ENCODE data around the gene KRTAP4-11. TPM values are rescaled to one million over a fixed set of nuclear protein-coding genes. Genes with fewer than 3 reads are reported as not detected.
"Not testable (repeated sequence)": the region's sequence is repeated elsewhere in the genome, so short reads cannot be mapped to it uniquely, and the experiment has no call there.

Gene KRTAP4-11
- total and polyA plus RNA-seq, 4 experiments from 2014 or later, result not detected

DNA sequence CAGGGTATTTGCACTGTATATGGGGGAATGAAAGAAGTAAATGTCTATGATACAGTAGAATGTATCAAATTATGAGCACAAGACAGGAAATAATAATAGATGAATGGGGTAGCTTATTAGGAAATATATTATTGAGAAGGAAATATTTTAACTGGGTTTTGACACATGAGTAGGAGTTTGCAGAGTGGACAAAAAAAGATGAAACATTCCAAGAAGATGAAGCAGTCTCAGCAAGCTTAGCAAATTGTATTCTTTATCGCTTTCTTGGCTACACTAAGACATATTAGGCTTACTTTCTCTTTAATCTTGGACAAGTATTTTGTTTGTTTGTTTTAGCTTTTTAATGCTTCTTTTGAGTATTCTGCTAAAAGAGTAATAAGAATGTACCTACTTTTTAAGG, 14.3 kb downstream of the KRTAP4-11 start:
- peaks cover 8 to 19% of the 10 kb centered on the region in 2 donors for H3K27me3 Mint-ChIP-seq
- intact Hi-C loops (cut with micrococcal nuclease), result loop anchor here (5.0 kb wide), 1 partner anchor 218 kb away; no protein-coding TSS in a partner anchor
- no peak overlapping the region for H3K27ac ChIP-seq (ENCODE audit: low read depth, low read length)
- no peaks in the 10 kb centered on the region for H3K9me3 Mint-ChIP-seq
- H3K4me3 Mint-ChIP-seq, result no peak overlapping the region
- H3K27ac Mint-ChIP-seq, result no peak overlapping the region
- DNase-seq, result no peak
- no peak overlapping the region for H3K4me3 ChIP-seq (ENCODE audit: low read length in 2 of 2)
- H3K27me3 ChIP-seq (ENCODE audit: insufficient read depth, low read length), result no peaks in the 10 kb centered on the region
- H3K9me3 ChIP-seq (ENCODE audit: control insufficient read depth in 1 of 2, low read length in 2 of 2), result no peaks in the 10 kb centered on the region
- H3K36me3 ChIP-seq (ENCODE audit: insufficient read depth, low read length), result no peaks in the 10 kb centered on the region
- H3K4me1 Mint-ChIP-seq, result peaks cover 0 to 30% (median 9%) of the 10 kb centered on the region in 4 donors
- no peaks in the 10 kb centered on the region for H3K4me1 ChIP-seq (ENCODE audit: insufficient read depth, low read length)
- POLR2A ChIA-PET (ENCODE audit: partially characterized antibody), result no interaction called here
- CTCF ChIA-PET (ENCODE audit: partially characterized antibody), result no interaction called here
- H3K36me3 Mint-ChIP-seq, result no peaks in the 10 kb centered on the region

DNA sequence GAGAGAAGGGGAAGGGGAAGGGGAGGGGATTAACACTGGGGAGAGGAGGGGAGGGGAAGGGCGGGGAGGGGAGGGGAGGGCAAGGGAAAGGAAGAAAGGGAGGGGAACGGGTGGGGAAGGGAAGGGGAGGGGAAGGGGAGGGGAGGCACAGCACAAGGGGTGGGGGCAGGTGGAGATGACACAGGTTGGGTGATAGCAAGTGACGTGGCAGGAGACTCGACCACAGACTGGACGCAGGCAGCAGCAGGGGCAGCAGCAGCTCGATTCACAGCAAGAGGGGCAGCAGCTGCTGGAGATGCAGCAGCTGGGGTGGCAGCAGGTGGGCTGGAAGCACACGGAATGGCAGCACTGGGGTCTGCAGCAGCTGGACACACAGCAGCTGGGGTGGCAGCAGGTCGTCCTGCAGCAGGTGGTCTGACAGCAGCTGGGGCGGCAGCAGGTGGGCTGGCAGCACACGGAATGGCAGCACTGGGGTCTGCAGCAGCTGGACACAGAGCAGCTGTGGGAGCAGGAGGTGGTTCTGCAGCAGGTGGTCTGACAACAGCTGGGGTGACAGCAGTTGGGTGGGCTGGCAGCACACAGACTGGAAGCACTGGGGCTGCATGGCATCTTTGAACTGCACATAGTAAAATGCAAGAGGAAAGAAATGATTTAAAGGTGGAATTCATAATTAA, 16.4 kb downstream of the KRTAP4-11 start, which contains the start of gene KRTAP4-16:
TSS of gene KRTAP4-16 (minus strand) at position 624 of the 674 bp plus-strand sequence. CDS start at position 624, 0 bp downstream.
- Histone ChIP-seq H3K27me3 (ENCODE audit: insufficient read depth, low read length) (no peaks in the 10 kb centered on the region), H3K27ac (ENCODE audit: low read depth, low read length) (no peak within 1 kb of the TSS), H3K9me3 (ENCODE audit: control insufficient read depth in 1 of 2, low read length in 2 of 2) (no peaks in the 10 kb centered on the region), H3K4me1 (ENCODE audit: insufficient read depth, low read length) (no peaks in the 10 kb centered on the region), H3K36me3 (ENCODE audit: insufficient read depth, low read length) (no peaks in the 10 kb centered on the region), H3K4me3 (ENCODE audit: low read length in 2 of 2) (no peak within 1 kb of the TSS)
- POLR2A ChIA-PET (ENCODE audit: partially characterized antibody), result no interaction called here
- no peaks in the 10 kb centered on the region for H3K36me3 Mint-ChIP-seq
- no peak for DNase-seq
- peak within 1 kb of the TSS in 2 of 7 donors; percentile 28 to 59 for H3K27ac Mint-ChIP-seq
- H3K9me3 Mint-ChIP-seq, result no peaks in the 10 kb centered on the region
- intact Hi-C loops (cut with micrococcal nuclease), result loop anchor here (5.0 kb wide), 1 partner anchor 221 kb away; no protein-coding TSS in a partner anchor
- no peak within 1 kb of the TSS for H3K4me3 Mint-ChIP-seq
- H3K4me1 Mint-ChIP-seq, result peaks cover 0 to 15% (median 5%) of the 10 kb centered on the region in 4 donors
- peaks cover 14 to 16% of the 10 kb centered on the region in 2 donors for H3K27me3 Mint-ChIP-seq
- CTCF ChIA-PET (ENCODE audit: partially characterized antibody), result no interaction called here

DNA sequence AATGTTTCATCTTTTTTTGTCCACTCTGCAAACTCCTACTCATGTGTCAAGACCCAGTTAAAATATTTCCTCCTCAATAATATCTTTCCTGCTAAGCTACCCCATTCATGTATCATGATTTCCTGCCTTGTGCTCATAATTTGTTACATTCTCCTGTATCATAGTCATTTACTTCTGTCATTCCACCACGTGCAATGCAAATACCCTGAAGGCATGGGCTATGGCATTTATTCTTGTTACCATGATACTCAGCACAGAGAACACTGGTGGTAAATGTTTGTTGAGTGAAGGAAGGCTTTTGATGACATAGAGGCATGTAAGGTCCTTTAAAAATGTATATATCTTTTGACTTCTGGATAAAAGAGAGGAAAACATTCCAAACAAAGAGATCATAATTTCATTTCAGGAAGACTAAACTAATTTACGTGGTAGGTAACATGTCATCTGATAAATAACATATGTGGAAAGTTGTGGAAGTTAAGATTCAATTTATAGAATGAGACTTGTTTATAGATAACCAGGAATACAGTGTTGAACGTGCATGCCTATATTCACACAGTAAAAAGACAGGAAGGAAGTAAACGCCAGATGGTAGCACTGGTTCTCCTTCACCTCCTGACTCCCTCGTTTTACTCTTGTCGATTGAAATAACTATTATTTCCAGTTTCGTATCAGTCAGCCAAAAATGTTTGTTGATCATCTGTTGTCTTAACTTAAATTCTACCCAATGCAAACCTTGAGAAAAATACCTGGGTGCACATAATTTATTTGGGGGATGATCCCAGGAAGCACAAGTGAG, 18.3 kb downstream of the KRTAP4-11 start:
- intact Hi-C loops (cut with micrococcal nuclease), result loop anchor here (5.0 kb wide), 1 partner anchor 222 kb away; no protein-coding TSS in a partner anchor
- not testable (repeated sequence) for H3K9me3 ChIP-seq (ENCODE audit: control insufficient read depth in 1 of 2, low read length in 2 of 2); H3K27ac Mint-ChIP-seq

GRCh38 chr17:41098481-41098880, 19.7 kb downstream of the KRTAP4-11 start:
- peaks cover 0 to 2% (median 0%) of the 10 kb centered on the region in 8 donors for H3K9me3 Mint-ChIP-seq
- Histone ChIP-seq H3K27ac (ENCODE audit: low read depth, low read length) (no peak overlapping the region), H3K4me1 (ENCODE audit: insufficient read depth, low read length) (no peaks in the 10 kb centered on the region), H3K36me3 (ENCODE audit: insufficient read depth, low read length) (no peaks in the 10 kb centered on the region), H3K4me3 (ENCODE audit: low read length in 2 of 2) (no peak overlapping the region), H3K9me3 (ENCODE audit: control insufficient read depth in 1 of 2, low read length in 2 of 2) (no peaks in the 10 kb centered on the region), H3K27me3 (ENCODE audit: insufficient read depth, low read length) (no peaks in the 10 kb centered on the region)
- peaks cover 15 to 16% of the 10 kb centered on the region in 2 donors for H3K27me3 Mint-ChIP-seq
- H3K36me3 Mint-ChIP-seq, result no peaks in the 10 kb centered on the region
- ChIA-PET CTCF (ENCODE audit: partially characterized antibody) (no interaction called here), POLR2A (ENCODE audit: partially characterized antibody) (no interaction called here)
- H3K4me3 Mint-ChIP-seq, result no peak overlapping the region
- no peak overlapping the region for H3K27ac Mint-ChIP-seq
- DNase-seq, result no peak
- H3K4me1 Mint-ChIP-seq, result peaks cover 0 to 10% (median 5%) of the 10 kb centered on the region in 4 donors
- intact Hi-C loops (cut with micrococcal nuclease), result no loop called here

More for the DNA sequence above, 18.3 kb downstream of the KRTAP4-11 start:
- POLR2A ChIA-PET (ENCODE audit: partially characterized antibody); H3K27ac ChIP-seq (ENCODE audit: low read depth, low read length); H3K9me3 Mint-ChIP-seq; CTCF ChIA-PET (ENCODE audit: partially characterized antibody); H3K4me1 ChIP-seq (ENCODE audit: insufficient read depth, low read length); H3K4me1 Mint-ChIP-seq; H3K27me3 ChIP-seq (ENCODE audit: insufficient read depth, low read length); H3K36me3 Mint-ChIP-seq; H3K36me3 ChIP-seq (ENCODE audit: insufficient read depth, low read length); H3K4me3 ChIP-seq (ENCODE audit: low read length in 2 of 2); DNase-seq: not testable (repeated sequence)
- Mint-ChIP-seq H3K4me3 (peak overlapping the region in 2 of 8 donors; percentile 33 to 52), H3K27me3 (peaks cover 14 to 18% of the 10 kb centered on the region in 2 donors)

- no peaks in the 10 kb centered on the region for H3K9me3 ChIP-seq (ENCODE audit: control insufficient read depth in 1 of 2, low read length in 2 of 2)
- H3K27ac Mint-ChIP-seq, result peak within 1 kb of the TSS in 1 of 7 donors; percentile 29
These were observed 20.1 kb downstream of the KRTAP4-11 start, which contains the start of gene KRTAP4-8 for GRCh38 chr17:41098042-41098441. Gene KRTAP4-8 (minus strand): TSS chr17:41098142. CDS start chr17:41098084, 58 bp downstream.

GRCh38 chr17:41096055-41096454, 22.1 kb downstream of the KRTAP4-11 start:
- H3K4me3 ChIP-seq (ENCODE audit: low read length in 2 of 2), result no peak overlapping the region
- ChIA-PET CTCF (ENCODE audit: partially characterized antibody) (no interaction called here), POLR2A (ENCODE audit: partially characterized antibody) (no interaction called here)
- no peaks in the 10 kb centered on the region for H3K36me3 ChIP-seq (ENCODE audit: insufficient read depth, low read length)
- H3K4me1 Mint-ChIP-seq, result peaks cover 0 to 10% (median 5%) of the 10 kb centered on the region in 4 donors
- H3K27ac ChIP-seq (ENCODE audit: low read depth, low read length), result no peak overlapping the region
- H3K4me3 Mint-ChIP-seq, result no peak overlapping the region
- intact Hi-C loops (cut with micrococcal nuclease), result no loop called here
- DNase-seq, result no peak
- no peaks in the 10 kb centered on the region for H3K9me3 ChIP-seq (ENCODE audit: control insufficient read depth in 1 of 2, low read length in 2 of 2)
- H3K4me1 ChIP-seq (ENCODE audit: insufficient read depth, low read length), result no peaks in the 10 kb centered on the region
- peaks cover 0 to 10% (median 4%) of the 10 kb centered on the region in 8 donors for H3K9me3 Mint-ChIP-seq
- H3K27me3 ChIP-seq (ENCODE audit: insufficient read depth, low read length), result no peaks in the 10 kb centered on the region
- H3K27me3 Mint-ChIP-seq, result peaks cover 15 to 16% of the 10 kb centered on the region in 2 donors
- H3K36me3 Mint-ChIP-seq, result no peaks in the 10 kb centered on the region
- no peak overlapping the region for H3K27ac Mint-ChIP-seq

More at GRCh38 chr17:41098042-41098441, 20.1 kb downstream of the KRTAP4-11 start, which contains the start of gene KRTAP4-8:
- no peaks in the 10 kb centered on the region for H3K36me3 ChIP-seq (ENCODE audit: insufficient read depth, low read length)
- intact Hi-C loops (cut with micrococcal nuclease), result no loop called here
- peaks cover 0 to 3% (median 1%) of the 10 kb centered on the region in 8 donors for H3K9me3 Mint-ChIP-seq
- H3K4me1 ChIP-seq (ENCODE audit: insufficient read depth, low read length), result no peaks in the 10 kb centered on the region
- ChIA-PET CTCF (ENCODE audit: partially characterized antibody) (no interaction called here), POLR2A (ENCODE audit: partially characterized antibody) (no interaction called here)
- no peaks in the 10 kb centered on the region for H3K27me3 ChIP-seq (ENCODE audit: insufficient read depth, low read length)
- H3K4me3 Mint-ChIP-seq, result peak within 1 kb of the TSS in 1 of 8 donors; percentile 49
- no peak within 1 kb of the TSS for H3K27ac ChIP-seq (ENCODE audit: low read depth, low read length)
- no peak for DNase-seq
- peaks cover 0 to 10% (median 5%) of the 10 kb centered on the region in 4 donors for H3K4me1 Mint-ChIP-seq
- no peak within 1 kb of the TSS for H3K4me3 ChIP-seq (ENCODE audit: low read length in 2 of 2)
- H3K36me3 Mint-ChIP-seq, result no peaks in the 10 kb centered on the region
- H3K27me3 Mint-ChIP-seq, result peaks cover 15 to 16% of the 10 kb centered on the region in 2 donors

- H3K27ac ChIP-seq (ENCODE audit: low read depth, low read length); DNase-seq; H3K4me1 ChIP-seq (ENCODE audit: insufficient read depth, low read length); H3K27me3 ChIP-seq (ENCODE audit: insufficient read depth, low read length); H3K4me3 Mint-ChIP-seq; H3K36me3 Mint-ChIP-seq; H3K4me1 Mint-ChIP-seq; POLR2A ChIA-PET (ENCODE audit: partially characterized antibody); H3K4me3 ChIP-seq (ENCODE audit: low read length in 2 of 2); intact Hi-C loops (cut with micrococcal nuclease); H3K9me3 ChIP-seq (ENCODE audit: control insufficient read depth in 1 of 2, low read length in 2 of 2); CTCF ChIA-PET (ENCODE audit: partially characterized antibody); H3K36me3 ChIP-seq (ENCODE audit: insufficient read depth, low read length): not testable (repeated sequence)
- Mint-ChIP-seq H3K9me3 (peaks cover 0 to 10% (median 5%) of the 10 kb centered on the region in 8 donors), H3K27me3 (peaks cover 7 to 11% of the 10 kb centered on the region in 2 donors), H3K27ac (peak overlapping the region in 1 of 7 donors; percentile 25)
These were observed 29.3 kb downstream of the KRTAP4-11 start for GRCh38 chr17:41088760-41089352.
